SK-N-MC (cell line): ENCODE data around the gene NGEF.

ENCODE experiments used
- EZH2 ChIP-seq: fragments of 200-600 bp; sonication (generic); IDR thresholded peaks from one replicate; pipeline ENCODE4 v1.6.1; 2017; ENCODE audit warnings: antibody characterized with exemption
- POLR2AphosphoS5 ChIP-seq: IDR thresholded peaks from 2 replicates; pipeline ENCODE4 v1.6.1; 2012; ENCODE audit warnings: mild to moderate bottlenecking, low read depth, low read length, borderline replicate concordance

DNA sequence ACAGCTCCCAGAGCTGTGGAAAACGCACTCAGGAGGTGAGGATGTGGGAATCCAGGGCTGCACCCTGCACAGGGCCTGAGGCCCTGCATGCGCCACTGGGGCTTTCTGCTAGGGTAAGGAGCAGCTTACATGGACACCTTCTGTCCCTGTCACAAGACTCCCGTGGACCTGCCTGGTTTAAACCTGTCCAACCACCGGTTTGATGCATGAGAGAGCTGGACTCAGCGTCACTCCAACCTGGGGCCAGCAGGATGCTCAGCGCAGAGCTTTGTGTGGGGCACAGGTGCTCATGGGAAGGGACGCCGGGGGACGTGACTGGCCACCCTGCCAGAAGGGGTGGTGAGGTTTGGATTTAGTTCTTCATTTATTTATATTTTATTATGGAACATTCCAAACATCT is 118.8 kb downstream of the NGEF start:
- no peak for TF ChIP-seq EZH2
- TF ChIP-seq POLR2AphosphoS5: no peak
